Loucy (cell line): ENCODE data around the gene MSRB2.

ENCODE experiments used
- H2AFZ ChIP-seq: fragments of 200-600 bp; sonication (generic); 2 replicates; pipeline ENCODE4 v1.6.0; 2016; ENCODE audit warnings: antibody characterized with exemption, mild to moderate bottlenecking, low read length, moderate library complexity
- H3F3A ChIP-seq: fragments of 200-600 bp; 2 replicates; pipeline ENCODE4 v1.6.0; 2016; ENCODE audit warnings: antibody characterized with exemption, low read depth, mild to moderate bottlenecking
- H3K27me3 ChIP-seq: fragments of 200-600 bp; sonication (generic); 2 replicates; pipeline ENCODE4 v1.6.1; 2014; ENCODE audit warnings: low read length, mild to moderate bottlenecking; ENCODE audit not compliant: insufficient read depth, poor library complexity, severe bottlenecking
- H3K36me3 ChIP-seq: fragments of 200-600 bp; sonication (generic); 2 replicates; pipeline ENCODE4 v1.6.1; 2016; ENCODE audit warnings: low read length; ENCODE audit not compliant: insufficient read depth
- H3K4me1 ChIP-seq: fragments of 200-600 bp; sonication (generic); 2 replicates; pipeline ENCODE4 v1.5.1; 2014; ENCODE audit warnings: low read length, mild to moderate bottlenecking; ENCODE audit not compliant: insufficient read depth, poor library complexity, severe bottlenecking
- H3K4me2 ChIP-seq: fragments of 200-600 bp; sonication (generic); 2 replicates; pipeline ENCODE4 v1.6.0; 2014; ENCODE audit warnings: antibody characterized with exemption, low read length, low read depth, mild to moderate bottlenecking; ENCODE audit not compliant: poor library complexity, severe bottlenecking
- H3K4me3 ChIP-seq: fragments of 200-600 bp; sonication (generic); 2 replicates; pipeline ENCODE4 v1.5.1; 2014; ENCODE audit warnings: low read length, mild to moderate bottlenecking, mixed read lengths; ENCODE audit not compliant: poor library complexity, severe bottlenecking
- H3K79me2 ChIP-seq: fragments of 200-600 bp; sonication (generic); 2 replicates; pipeline ENCODE4 v1.6.1; 2014; ENCODE audit warnings: low read length; ENCODE audit not compliant: insufficient read depth
- H3K9ac ChIP-seq: fragments of 200-600 bp; sonication (generic); 2 replicates; pipeline ENCODE4 v1.6.0; 2014; ENCODE audit warnings: mild to moderate bottlenecking, low read depth, low read length, moderate library complexity; ENCODE audit not compliant: poor library complexity, severe bottlenecking
- H3K9me2 ChIP-seq: fragments of 200-600 bp; sonication (generic); replicated peaks from 2 replicates; pipeline ENCODE4 v1.6.1; 2016; ENCODE audit warnings: low read depth, low read length, mixed read lengths
- H3K9me3 ChIP-seq: fragments of 200-600 bp; sonication (generic); 2 replicates; pipeline ENCODE4 v1.6.1; 2014; ENCODE audit warnings: mild to moderate bottlenecking, antibody characterized with exemption, low read length, low read depth; ENCODE audit not compliant: insufficient read depth
- H4K20me1 ChIP-seq: fragments of 200-600 bp; sonication (generic); 2 replicates; pipeline ENCODE4 v1.6.0; 2014; ENCODE audit warnings: antibody characterized with exemption, low read length, mild to moderate bottlenecking; ENCODE audit not compliant: insufficient read depth, poor library complexity, severe bottlenecking
- CTCF ChIP-seq: fragments of 200-600 bp; sonication (generic); conservative IDR thresholded peaks from 2 replicates; pipeline ENCODE4 v1.5.1; 2014; ENCODE audit warnings: mild to moderate bottlenecking, antibody characterized with exemption, low read length
- EZH2phosphoT487 ChIP-seq: fragments of 200-600 bp; IDR thresholded peaks from 2 replicates; pipeline ENCODE4 v1.6.1; 2018; ENCODE audit warnings: antibody characterized with exemption, mild to moderate bottlenecking, moderate library complexity, borderline replicate concordance

The MSRB2 gene

DNA sequence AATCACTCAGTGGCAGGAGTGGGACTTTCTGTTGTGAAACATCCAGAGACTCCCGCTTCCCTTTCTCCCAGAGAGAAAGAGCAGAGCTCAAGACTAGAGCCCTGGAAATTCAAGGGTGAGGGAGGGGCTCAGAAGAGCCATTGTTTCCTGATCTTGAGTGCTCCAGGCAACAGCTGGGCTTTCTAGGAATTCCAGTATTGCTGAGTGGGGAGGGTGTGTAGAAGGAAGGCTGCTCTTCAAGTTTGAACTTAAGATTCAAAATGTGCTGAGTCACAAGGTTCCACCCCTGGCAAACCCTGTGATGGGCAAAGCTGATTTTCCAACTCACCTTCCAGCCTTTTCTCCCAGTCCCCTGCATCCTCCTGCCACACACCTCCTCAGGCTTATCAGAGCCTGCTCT, 42.3 kb upstream of the MSRB2 start:
- no peaks in the 10 kb centered on the region for H3K9me3 ChIP-seq
- H3K9ac ChIP-seq, result no peak overlapping the region
- H3K4me2 ChIP-seq, result no peak overlapping the region
- no peak for TF ChIP-seq CTCF
- no peak for TF ChIP-seq EZH2phosphoT487
- no peak overlapping the region for H2AFZ ChIP-seq
- H3K79me2 ChIP-seq, result no peaks in the 10 kb centered on the region
- no peaks in the 10 kb centered on the region for H4K20me1 ChIP-seq
- H3K4me3 ChIP-seq, result no peak overlapping the region
- no peaks in the 10 kb centered on the region for H3K4me1 ChIP-seq
- H3K36me3 ChIP-seq, result no peaks in the 10 kb centered on the region
- no peaks in the 10 kb centered on the region for H3K9me2 ChIP-seq
- no peaks in the 10 kb centered on the region for H3K27me3 ChIP-seq
- no peaks in the 10 kb centered on the region for H3F3A ChIP-seq

GRCh38 chr10:23055424-23056185, 39.8 kb upstream of the MSRB2 start:
- Histone ChIP-seq H3K9me3 (no peaks in the 10 kb centered on the region), H4K20me1 (no peaks in the 10 kb centered on the region), H3K4me3 (no peak overlapping the region), H3F3A (no peaks in the 10 kb centered on the region), H3K27me3 (peaks cover 6% of the 10 kb centered on the region), H3K4me1 (no peaks in the 10 kb centered on the region), H3K9me2 (no peaks in the 10 kb centered on the region), H3K9ac (no peak overlapping the region), H2AFZ (no peak overlapping the region), H3K4me2 (no peak overlapping the region), H3K79me2 (no peaks in the 10 kb centered on the region), H3K36me3 (no peaks in the 10 kb centered on the region)
- no peak for TF ChIP-seq EZH2phosphoT487
- TF ChIP-seq CTCF, result no peak

DNA sequence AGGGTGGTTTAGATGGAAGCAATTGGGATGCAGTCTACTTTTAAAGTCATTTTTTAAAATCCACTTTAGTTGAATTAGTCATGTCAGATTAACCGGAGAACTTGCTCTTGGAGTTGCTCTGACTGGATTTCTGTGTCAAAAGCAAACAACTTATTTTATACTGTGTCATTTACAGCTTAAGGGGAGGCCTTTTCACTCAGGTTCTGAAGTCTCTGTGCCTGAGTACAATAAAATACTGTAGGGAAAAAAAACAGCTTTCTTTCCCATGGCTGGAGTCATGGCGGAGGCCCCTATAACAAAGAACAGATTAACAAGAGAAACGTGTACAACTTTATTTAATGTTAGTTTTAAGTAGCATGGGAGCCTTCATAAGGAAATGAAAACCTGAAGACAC, 39.2 kb upstream of the MSRB2 start:
- no peak for TF ChIP-seq EZH2phosphoT487
- no peak for TF ChIP-seq CTCF
- no peak overlapping the region for H2AFZ ChIP-seq
- no peaks in the 10 kb centered on the region for H3K79me2 ChIP-seq
- no peak overlapping the region for H3K9ac ChIP-seq
- H3K9me3 ChIP-seq, result no peaks in the 10 kb centered on the region
- H3K4me3 ChIP-seq, result no peak overlapping the region
- no peaks in the 10 kb centered on the region for H3K4me1 ChIP-seq
- H3K36me3 ChIP-seq, result no peaks in the 10 kb centered on the region
- no peaks in the 10 kb centered on the region for H3K9me2 ChIP-seq
- H4K20me1 ChIP-seq, result no peaks in the 10 kb centered on the region
- H3K27me3 ChIP-seq, result peaks cover 6% of the 10 kb centered on the region
- H3F3A ChIP-seq, result no peaks in the 10 kb centered on the region
- H3K4me2 ChIP-seq, result no peak overlapping the region
